PC-9 (cell line): ENCODE data around the gene CDPF1. TPM values are rescaled to one million over a fixed set of nuclear protein-coding genes. Genes with fewer than 3 reads are reported as not detected.

Source experiments
- BruUV-seq: library from RNA; stranded (reverse); fragments of 400-500 nt; replicated peaks from 2 replicates; lab custom pipeline; 2021; lab: Mats Ljungman, UMichigan
- CTCF ChIA-PET: fragments of 300-600 bp; sonication (Branson Sonifier 250); formaldehyde crosslinking; loops from one replicate; lab custom pipeline; 2022; ENCODE audit warnings: antibody characterized with exemption; lab: Charles Lee
- POLR2A ChIA-PET: fragments of 300-600 bp; sonication (Branson Sonifier 250); formaldehyde crosslinking; loops from one replicate; lab custom pipeline; 2022; ENCODE audit warnings: antibody characterized with exemption; ENCODE audit not compliant: unreplicated experiment; lab: Charles Lee
- DNase-seq, 2 experiments: peaks; one replicate each; pipeline versions ENCODE4 v3.0.0 to v3.0.0-alpha.2; 2015 to 2022; ENCODE audit warnings: mixed read lengths in 1 of 2
- H2AFZ ChIP-seq: fragments of 200-600 bp; sonication (generic); 2 replicates; pipeline ENCODE4 v1.8.1; 2017; ENCODE audit warnings: antibody characterized with exemption
- H3F3A ChIP-seq: fragments of 200-600 bp; sonication (generic); 2 replicates; pipeline ENCODE4 v1.8.1; 2017; ENCODE audit warnings: antibody characterized with exemption, mild to moderate bottlenecking, low read depth; ENCODE audit not compliant: insufficient read depth
- H3K27ac ChIP-seq: fragments of 200-600 bp; sonication (generic); 2 replicates; pipeline ENCODE4 v1.6.1; 2016; ENCODE audit warnings: mixed run types
- H3K27me3 ChIP-seq: fragments of 200-600 bp; sonication (generic); 2 replicates; pipeline ENCODE4 v1.6.1; 2016; ENCODE audit warnings: low read depth, mixed run types; ENCODE audit not compliant: insufficient read depth
- H3K36me3 ChIP-seq: fragments of 200-600 bp; sonication (generic); 2 replicates; pipeline ENCODE4 v1.6.1; 2016; ENCODE audit warnings: low read depth, mixed run types
- H3K4me1 ChIP-seq: fragments of 200-600 bp; sonication (generic); replicated peaks from 2 replicates; pipeline ENCODE4 v1.6.1; 2016; ENCODE audit warnings: mixed run types; ENCODE audit not compliant: insufficient read depth
- H3K4me2 ChIP-seq: fragments of 200-600 bp; sonication (generic); 2 replicates; pipeline ENCODE4 v1.6.1; 2017; ENCODE audit warnings: mixed run types
- H3K4me3 ChIP-seq: fragments of 200-600 bp; sonication (generic); 2 replicates; pipeline ENCODE4 v1.6.1; 2016; ENCODE audit warnings: mixed run types
- H3K79me2 ChIP-seq: fragments of 200-600 bp; sonication (generic); 2 replicates; pipeline ENCODE4 v1.6.1; 2017; ENCODE audit warnings: low read depth, mixed run types
- H3K9me2 ChIP-seq: fragments of 200-600 bp; sonication (generic); 2 replicates; pipeline ENCODE4 v1.8.1; 2017; ENCODE audit warnings: mild to moderate bottlenecking; ENCODE audit not compliant: insufficient read depth
- H3K9me3 ChIP-seq: fragments of 200-600 bp; sonication (generic); 2 replicates; pipeline ENCODE4 v1.8.1; 2016; ENCODE audit warnings: low read depth; ENCODE audit not compliant: insufficient read depth
- H4K20me1 ChIP-seq: fragments of 200-600 bp; sonication (generic); 2 replicates; pipeline ENCODE4 v1.8.1; 2017; ENCODE audit not compliant: insufficient read depth
- CTCF ChIP-seq: fragments of 200-600 bp; sonication (generic); conservative IDR thresholded peaks from 2 replicates; pipeline ENCODE4 v1.6.1; 2017; ENCODE audit warnings: mixed run types, antibody characterized with exemption, mild to moderate bottlenecking, moderate library complexity
- EZH2 ChIP-seq: fragments of 200-600 bp; sonication (generic); IDR thresholded peaks from 2 replicates; pipeline ENCODE4 v1.8.0; 2017; ENCODE audit warnings: antibody characterized with exemption, low read depth
- intact Hi-C: fragments of 100-400 bp; cut with micrococcal nuclease; formaldehyde crosslinking; loops from one replicate; pipeline ENCODE4 v1.10.0; 2022; ENCODE audit not compliant: unreplicated experiment
- total RNA-seq: library from RNA; stranded (reverse); gene quantifications from 2 replicates; pipeline ENCODE4 v1.2.3, GENCODE V29; 2021

The CDPF1 gene
- total RNA-seq, 1 experiment from 2014 or later = 16.0 TPM

- H3K27me3 ChIP-seq = no peaks in the 10 kb centered on the region
- TF ChIP-seq EZH2 (no peak), CTCF (no peak)
- H2AFZ ChIP-seq = no peak overlapping the region
- no peaks in the 10 kb centered on the region for H3K9me2 ChIP-seq
- no TSS peak for BruUV-seq
- H3K4me1 ChIP-seq = no peaks in the 10 kb centered on the region
- ChIA-PET CTCF (no interaction called here), POLR2A (no interaction called here)
- H3K79me2 ChIP-seq = no peaks in the 10 kb centered on the region
- H3K36me3 ChIP-seq = peaks cover 8% of the 10 kb centered on the region; the same call in 1 of the 2 replicates
- intact Hi-C loops = no loop called here
- no peak overlapping the region for H3K4me2 ChIP-seq
- H3K9me3 ChIP-seq = no peaks in the 10 kb centered on the region
- H3K27ac ChIP-seq = no peak overlapping the region
- H3K4me3 ChIP-seq = no peak overlapping the region
- DNase-seq = no peak
- no peaks in the 10 kb centered on the region for H4K20me1 ChIP-seq
- no peaks in the 10 kb centered on the region for H3F3A ChIP-seq
Measured at GRCh38 chr22:46274381-46274780, 24.3 kb upstream of the CDPF1 start.

GRCh38 chr22:46273432-46274148 is 23.5 kb upstream of the CDPF1 start:
- ChIA-PET POLR2A (no interaction called here), CTCF (no interaction called here)
- Histone ChIP-seq H3K4me1 (0 out of 2 replicates have a peak, but pooled peaks cover under 1% of the 10 kb centered on the region), H3K36me3 (peaks cover 8% of the 10 kb centered on the region; the same call in 1 of the 2 replicates), H3K4me3 (no peak overlapping the region), H3F3A (no peaks in the 10 kb centered on the region), H3K27ac (no peak overlapping the region), H4K20me1 (no peaks in the 10 kb centered on the region), H3K9me3 (no peaks in the 10 kb centered on the region), H3K4me2 (no peak overlapping the region), H2AFZ (no peak overlapping the region), H3K27me3 (no peaks in the 10 kb centered on the region), H3K79me2 (no peaks in the 10 kb centered on the region), H3K9me2 (no peaks in the 10 kb centered on the region)
- TF ChIP-seq CTCF (no peak), EZH2 (no peak)
- no TSS peak for BruUV-seq
- intact Hi-C loops = no loop called here
- no peak for DNase-seq

- intact Hi-C loops = no loop called here
- no peak overlapping the region for H3K4me3 ChIP-seq
- no peaks in the 10 kb centered on the region for H3K9me3 ChIP-seq
- H2AFZ ChIP-seq = no peak overlapping the region
- no TSS peak for BruUV-seq
- no peaks in the 10 kb centered on the region for H3F3A ChIP-seq
- H3K4me1 ChIP-seq = 0 out of 2 replicates have a peak, but pooled peaks cover 6% of the 10 kb centered on the region
- TF ChIP-seq EZH2 (no peak), CTCF (no peak)
- ChIA-PET POLR2A (no interaction called here), CTCF (no interaction called here)
- H3K79me2 ChIP-seq = peaks cover 4% of the 10 kb centered on the region; the same call in 1 of the 2 replicates
- H3K27ac ChIP-seq = no peak overlapping the region
- H3K36me3 ChIP-seq = peaks cover 8% of the 10 kb centered on the region; the same call in 1 of the 2 replicates
- H4K20me1 ChIP-seq = no peaks in the 10 kb centered on the region
- DNase-seq = no peak
- H3K9me2 ChIP-seq = no peaks in the 10 kb centered on the region
- no peak overlapping the region for H3K4me2 ChIP-seq
- H3K27me3 ChIP-seq = no peaks in the 10 kb centered on the region
Measured at GRCh38 chr22:46272762-46273431, 22.8 kb upstream of the CDPF1 start.
